Measurements from ENCODE around the gene ZNF366. TPM values are rescaled to one million over a fixed set of nuclear protein-coding genes. Genes with fewer than 3 reads are reported as not detected.

Gene ZNF366
- total RNA-seq, 1 experiment from 2014 or later = not detected

- H3K27ac ChIP-seq (ENCODE audit: low read depth, low read length) = no peak overlapping the region
- no peak overlapping the region for H3K4me2 ChIP-seq (ENCODE audit: low read length)
- CTCF ChIA-PET = no interaction called here
- no peak overlapping the region for H3K4me3 ChIP-seq (replicated peaks in 1 of 2; ENCODE audit: low read depth in 1 of 2, low read length in 2 of 2)
- no peaks in the 10 kb centered on the region for H3K9me3 ChIP-seq (ENCODE audit: control insufficient read depth in 1 of 2, insufficient read depth in 1 of 2, low read depth in 1 of 2, low read length in 2 of 2)
- no peak for TF ChIP-seq JUND (IDR thresholded peaks at IDR 0.05)
- TF ChIP-seq ZFX (IDR thresholded peaks at IDR 0.05) = no peak
- no peaks in the 10 kb centered on the region for H3K4me1 ChIP-seq (ENCODE audit: control insufficient read depth in 1 of 2, insufficient read depth in 2 of 2, low read length in 2 of 2)
- H3K9me2 ChIP-seq (ENCODE audit: insufficient read depth) = no peaks in the 10 kb centered on the region
- H2AFZ ChIP-seq (ENCODE audit: low read depth, low read length, poor library complexity, severe bottlenecking) = no peak overlapping the region
- DNase-seq (ENCODE audit: low read depth, low spot score) (no peak), ATAC-seq (no peak)
- H3K36me3 ChIP-seq (ENCODE audit: control insufficient read depth in 1 of 2, insufficient read depth in 2 of 2, low read length in 2 of 2) = no peaks in the 10 kb centered on the region
- RAD21 ChIA-PET (ENCODE audit: low non-redundant PET in 1 of 2, low total read pairs in 2 of 2, uncharacterized antibody in 2 of 2, unreplicated experiment in 2 of 2) = no interaction called here
- intact Hi-C loops (cut with micrococcal nuclease) = no loop called here
- no peak overlapping the region for H3K9ac ChIP-seq (ENCODE audit: low read length)
- no peaks in the 10 kb centered on the region for H3K27me3 ChIP-seq (ENCODE audit: insufficient read depth, low read length)
- POLR2A ChIA-PET = no interaction called here
- no peaks in the 10 kb centered on the region for H4K20me1 ChIP-seq (ENCODE audit: insufficient read depth)
- no TSS peak for BruUV-seq (replicated peaks)
- no peaks in the 10 kb centered on the region for H3K79me2 ChIP-seq (ENCODE audit: insufficient read depth, low read length)
Observed at GRCh38 chr5:72518001-72518683, 10.9 kb upstream of the ZNF366 start.

DNA sequence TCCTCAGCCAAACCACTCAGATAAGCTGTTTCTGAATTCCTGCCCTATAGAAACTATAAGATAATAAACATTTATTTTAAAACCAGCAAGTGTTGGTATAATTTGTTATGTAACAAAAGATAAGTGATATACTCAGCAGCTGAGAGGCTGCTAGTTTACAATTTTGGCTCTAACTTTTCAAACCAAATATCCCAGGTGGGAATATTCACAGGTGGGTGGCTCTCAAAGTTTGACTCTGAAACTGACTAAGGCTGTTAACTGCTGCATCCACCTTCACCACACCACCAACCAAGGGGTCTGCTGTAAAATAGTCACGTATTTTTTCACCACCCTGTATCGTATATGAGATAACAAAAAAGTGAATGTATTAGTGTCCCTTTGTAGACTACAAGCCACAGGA, 9.7 kb upstream of the ZNF366 start:
- no peaks in the 10 kb centered on the region for H3K79me2 ChIP-seq (ENCODE audit: insufficient read depth, low read length)
- POLR2A ChIA-PET = no interaction called here
- no peak overlapping the region for H3K4me2 ChIP-seq (ENCODE audit: low read length)
- no TSS peak for BruUV-seq (replicated peaks)
- H3K27me3 ChIP-seq (ENCODE audit: insufficient read depth, low read length) = no peaks in the 10 kb centered on the region
- H2AFZ ChIP-seq (ENCODE audit: low read depth, low read length, poor library complexity, severe bottlenecking) = no peak overlapping the region
- ATAC-seq (no peak), DNase-seq (ENCODE audit: low read depth, low spot score) (no peak)
- H3K4me3 ChIP-seq (replicated peaks in 1 of 2; ENCODE audit: low read depth in 1 of 2, low read length in 2 of 2) = no peak overlapping the region
- intact Hi-C loops (cut with micrococcal nuclease) = no loop called here
- no peaks in the 10 kb centered on the region for H3K9me2 ChIP-seq (ENCODE audit: insufficient read depth)
- no peak overlapping the region for H3K27ac ChIP-seq (ENCODE audit: low read depth, low read length)
- H3K9me3 ChIP-seq (ENCODE audit: control insufficient read depth in 1 of 2, insufficient read depth in 1 of 2, low read depth in 1 of 2, low read length in 2 of 2) = no peaks in the 10 kb centered on the region
- CTCF ChIA-PET = no interaction called here
- H3K9ac ChIP-seq (ENCODE audit: low read length) = no peak overlapping the region
- TF ChIP-seq EZH2phosphoT487 (IDR thresholded peaks at IDR 0.05; ENCODE audit: borderline replicate concordance) (no peak), SRF (IDR thresholded peaks at IDR 0.05; ENCODE audit: low read depth) (no peak), ELF1 (IDR thresholded peaks at IDR 0.05; ENCODE audit: borderline replicate concordance, low read depth) (no peak), REST (IDR thresholded peaks at IDR 0.05; ENCODE audit: low read depth) (no peak), EZH2 (IDR thresholded peaks at IDR 0.05) (no peak), POLR2A (IDR thresholded peaks at IDR 0.05; ENCODE audit: borderline replicate concordance, extremely low read depth, insufficient read depth, insufficient read length) (no peak)
- TF ChIP-seq, protein P1, sequence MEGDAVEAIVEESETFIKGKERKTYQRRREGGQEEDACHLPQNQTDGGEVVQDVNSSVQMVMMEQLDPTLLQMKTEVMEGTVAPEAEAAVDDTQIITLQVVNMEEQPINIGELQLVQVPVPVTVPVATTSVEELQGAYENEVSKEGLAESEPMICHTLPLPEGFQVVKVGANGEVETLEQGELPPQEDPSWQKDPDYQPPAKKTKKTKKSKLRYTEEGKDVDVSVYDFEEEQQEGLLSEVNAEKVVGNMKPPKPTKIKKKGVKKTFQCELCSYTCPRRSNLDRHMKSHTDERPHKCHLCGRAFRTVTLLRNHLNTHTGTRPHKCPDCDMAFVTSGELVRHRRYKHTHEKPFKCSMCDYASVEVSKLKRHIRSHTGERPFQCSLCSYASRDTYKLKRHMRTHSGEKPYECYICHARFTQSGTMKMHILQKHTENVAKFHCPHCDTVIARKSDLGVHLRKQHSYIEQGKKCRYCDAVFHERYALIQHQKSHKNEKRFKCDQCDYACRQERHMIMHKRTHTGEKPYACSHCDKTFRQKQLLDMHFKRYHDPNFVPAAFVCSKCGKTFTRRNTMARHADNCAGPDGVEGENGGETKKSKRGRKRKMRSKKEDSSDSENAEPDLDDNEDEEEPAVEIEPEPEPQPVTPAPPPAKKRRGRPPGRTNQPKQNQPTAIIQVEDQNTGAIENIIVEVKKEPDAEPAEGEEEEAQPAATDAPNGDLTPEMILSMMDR (IDR thresholded peaks at IDR 0.05 in 2 of 3, conservative IDR thresholded peaks at IDR 0.05 in 1 of 3; ENCODE audit: borderline replicate concordance in 1 of 3, insufficient read depth in 1 of 3, low read depth in 2 of 3, low read length in 2 of 3) = no peak
- no peaks in the 10 kb centered on the region for H3K4me1 ChIP-seq (ENCODE audit: control insufficient read depth in 1 of 2, insufficient read depth in 2 of 2, low read length in 2 of 2)
- H4K20me1 ChIP-seq (ENCODE audit: insufficient read depth) = no peaks in the 10 kb centered on the region
- RAD21 ChIA-PET (ENCODE audit: low non-redundant PET in 1 of 2, low total read pairs in 2 of 2, uncharacterized antibody in 2 of 2, unreplicated experiment in 2 of 2) = no interaction called here
- H3K36me3 ChIP-seq (ENCODE audit: control insufficient read depth in 1 of 2, insufficient read depth in 2 of 2, low read length in 2 of 2) = no peaks in the 10 kb centered on the region
